GM12878 (cell line): ENCODE measurements around the gene GYG1. TPM values are rescaled to one million over a fixed set of nuclear protein-coding genes. Genes with fewer than 3 reads are reported as not detected.

Experiments
- ATAC-seq: fragments of 200-7000 bp; cut with Tn5 transposase; 3 replicates; pipeline ENCODE4 v1.9.1; 2020; ENCODE audit warnings: mild to moderate bottlenecking, moderate library complexity
- BruUV-seq: library from RNA; stranded (reverse); fragments of 400-500 nt; replicated peaks from 2 replicates; lab custom pipeline; 2021; lab: Mats Ljungman, UMichigan
- CTCF ChIA-PET: fragments of 300-600 bp; sonication (Branson Sonifier 250); formaldehyde crosslinking; extraction: SDS; loops from one replicate; lab custom pipeline; 2021; ENCODE audit warnings: inconsistent platforms; lab: Yijun Ruan, JAX
- POLR2A ChIA-PET: fragments of 350-600 bp; formaldehyde crosslinking; extraction: SDS; loops from one replicate; lab custom pipeline; 2021; ENCODE audit warnings: inconsistent platforms; lab: Charles Lee
- RAD21 ChIA-PET: fragments of 300-600 bp; sonication (Branson Sonifier 250); formaldehyde crosslinking; loops from one replicate; lab custom pipeline; 2023; ENCODE audit warnings: antibody characterized with exemption; ENCODE audit not compliant: unreplicated experiment; lab: Charles Lee
- SMC1A ChIA-PET: fragments of 300-600 bp; sonication (Branson Sonifier 250); formaldehyde crosslinking; loops from one replicate; lab custom pipeline; 2023; ENCODE audit not compliant: unreplicated experiment, uncharacterized antibody; lab: Charles Lee
- DNase-seq: peaks from one replicate; pipeline ENCODE4 v3.0.0-alpha.2; 2011; ENCODE audit warnings: low read depth, low spot score
- FAIRE-seq: peaks from 3 replicates; lab custom pipeline; 2011; peaks lifted over from hg19 to GRCh38; lab: Jason Lieb, UNC
- H2AFZ ChIP-seq: 2 replicates; pipeline ENCODE4 v1.6.0; 2011; ENCODE audit warnings: low read depth, low read length, control low read depth; ENCODE audit not compliant: control insufficient read depth
- H3K27ac ChIP-seq: 2 replicates; pipeline ENCODE4 v1.5.1; 2011; ENCODE audit warnings: control low read depth; ENCODE audit not compliant: control insufficient read depth, insufficient read depth
- H3K27me3 ChIP-seq, 2 experiments: replicated peaks in 1 of 2; 2 replicates each; pipeline versions ENCODE4 v1.6.0 to v1.6.1; 2011; ENCODE audit warnings: low read length in 1 of 2; ENCODE audit not compliant: control insufficient read depth in 2 of 2, insufficient read depth in 2 of 2
- H3K36me3 ChIP-seq, 2 experiments: 2 replicates each; pipeline ENCODE4 v1.5.1; 2011; ENCODE audit warnings: low read length in 1 of 2; ENCODE audit not compliant: control insufficient read depth in 2 of 2, insufficient read depth in 2 of 2
- H3K4me1 ChIP-seq: 2 replicates; pipeline ENCODE4 v1.6.1; 2011; ENCODE audit warnings: mild to moderate bottlenecking, low read length, moderate library complexity, mixed read lengths; ENCODE audit not compliant: control insufficient read depth, insufficient read depth
- H3K4me2 ChIP-seq: 2 replicates; pipeline ENCODE4 v1.6.0; 2011; ENCODE audit warnings: control low read depth; ENCODE audit not compliant: control insufficient read depth, insufficient read depth
- H3K4me3 ChIP-seq: fragments of 200-600 bp; sonication (generic); 2 replicates; pipeline ENCODE4 v1.5.1; 2016
- H3K79me2 ChIP-seq: 2 replicates; pipeline ENCODE4 v1.6.0; 2011; ENCODE audit warnings: low read length; ENCODE audit not compliant: control insufficient read depth, insufficient read depth
- H3K9ac ChIP-seq: 2 replicates; pipeline ENCODE4 v1.8.0; 2011; ENCODE audit warnings: low read length, control low read depth, mixed read lengths; ENCODE audit not compliant: control insufficient read depth, insufficient read depth
- H3K9me3 ChIP-seq: replicated peaks from 3 replicates; pipeline ENCODE4 v1.5.1; 2011; ENCODE audit warnings: mild to moderate bottlenecking, low read length; ENCODE audit not compliant: control insufficient read depth, insufficient read depth
- H4K20me1 ChIP-seq: 2 replicates; pipeline ENCODE4 v1.6.0; 2011; ENCODE audit not compliant: control insufficient read depth, insufficient read depth
- BCLAF1 ChIP-seq: fragments of 450-650 bp; IDR thresholded peaks from 2 replicates; pipeline ENCODE4 v1.6.1; 2017; ENCODE audit warnings: antibody characterized with exemption, mild to moderate bottlenecking, moderate library complexity
- HDAC6 ChIP-seq: fragments of 200-600 bp; sonication (generic); IDR thresholded peaks from one replicate; pipeline ENCODE4 v1.8.0; 2017; ENCODE audit warnings: antibody characterized with exemption; ENCODE audit not compliant: unreplicated experiment
- HSF1 ChIP-seq: fragments of 150-350 bp; IDR thresholded peaks from 2 replicates; pipeline ENCODE4 v1.6.1; 2014; ENCODE audit warnings: mild to moderate bottlenecking, low read depth, low read length
- MTA2 ChIP-seq: fragments of 450-650 bp; IDR thresholded peaks from 2 replicates; pipeline ENCODE4 v1.6.1; 2016; ENCODE audit warnings: low read depth, mild to moderate bottlenecking, moderate library complexity
- PAX8 ChIP-seq: fragments of 450-650 bp; IDR thresholded peaks from 2 replicates; pipeline ENCODE4 v1.6.1; 2017; ENCODE audit warnings: mild to moderate bottlenecking, moderate library complexity
- POU2F2 ChIP-seq: IDR thresholded peaks from 3 replicates; pipeline ENCODE4 v1.6.1; 2011; ENCODE audit warnings: low read depth, mild to moderate bottlenecking, low read length, borderline replicate concordance
- PRDM15 ChIP-seq: fragments of 450-650 bp; formaldehyde crosslinking; IDR thresholded peaks from 2 replicates; pipeline ENCODE4 v1.4.0; 2020; ENCODE audit warnings: mild to moderate bottlenecking, moderate library complexity
- RAD21 ChIP-seq: IDR thresholded peaks from 2 replicates; pipeline ENCODE4 v1.6.1; 2011; ENCODE audit warnings: mild to moderate bottlenecking, low read depth, low read length, moderate library complexity; ENCODE audit not compliant: insufficient read depth
- RUNX3 ChIP-seq: IDR thresholded peaks from 2 replicates; pipeline ENCODE4 v1.6.1; 2012; ENCODE audit warnings: low read length, inconsistent platforms
- SRF ChIP-seq, 2 experiments: IDR thresholded peaks; 2 replicates each; pipeline ENCODE4 v1.6.1; 2011; ENCODE audit warnings: low read depth in 2 of 2, low read length in 2 of 2, mild to moderate bottlenecking in 1 of 2, moderate library complexity in 1 of 2
- YBX1 ChIP-seq: fragments of 450-650 bp; IDR thresholded peaks from 2 replicates; pipeline ENCODE4 v1.6.1; 2016; ENCODE audit warnings: antibody characterized with exemption
- WGBS: methylation state at CpG from one replicate; pipeline ENCODE4 v1.1.6; 2016; ENCODE audit warnings: low lambda C conversion rate; ENCODE audit not compliant: insufficient replicate concordance, insufficient coverage; ENCODE audit errors: missing lambda C conversion rate; 5-methylcytosine and 5-hydroxymethylcytosine counted together
- in situ Hi-C: fragments of 300-500 bp; cut with MboI; formaldehyde crosslinking; loops from 9 replicates; pipeline ENCODE4 v1.14.3; 2018; ENCODE audit warnings: mixed read lengths
- intact Hi-C: fragments of 100-400 bp; cut with micrococcal nuclease; formaldehyde crosslinking; loops from one replicate; pipeline ENCODE4 v1.14.2; 2022; ENCODE audit not compliant: unreplicated experiment
- polyA plus RNA-seq, 11 experiments: library from polyadenylated mRNA; depleted of rRNA in 4 of 11; unstranded in 6 of 11; stranded (reverse) in 5 of 11; fragments of >200 nt; fragmentation: Nextera tagmentation in 4 of 11; fragmentation: Illumina TruSeq in 1 of 11; extraction: Ambion mirVana in 4 of 11; extraction: Trizol in 1 of 11; gene quantifications; 1 replicate in 1 of 11; 2 replicates in 10 of 11; pipeline versions ENCODE4 v1.2.1 to v1.2.3, GENCODE V29; 2011 to 2016; ENCODE audit warnings: inconsistent platforms in 2 of 11, missing spikeins in 2 of 11, low read depth in 1 of 11
- total RNA-seq, 4 experiments: library from RNA; depleted of rRNA in 3 of 4; stranded (reverse); fragments of >200 nt in 3 of 4; fragmentation: Illumina TruSeq in 1 of 4; extraction: Trizol in 1 of 4; gene quantifications; 2 replicates each; pipeline versions ENCODE4 v1.2.1 to v1.2.3, GENCODE V29; 2013 to 2021

The GYG1 gene
- total and polyA plus RNA-seq, 10 of the 15 experiments (the other 5 are each of a cell fraction or from before 2014, with no cell fraction given), result 11.8 to 38.9 (median 22.9) TPM

- TF ChIP-seq PRDM15 (CRISPR knock-in tag) (no peak), MTA2 (no peak), YBX1 (no peak), HDAC6 (no peak), POU2F2 (no peak), PAX8 (no peak), SRF (IDR thresholded peaks at IDR 0.05; ENCODE audit: low read depth in 2 of 2, low read length in 2 of 2) (no peak)
Observed at GRCh38 chr3:149058198-149058597, 66.9 kb downstream of the GYG1 start (continued).

- FAIRE-seq (peak; percentile 31), DNase-seq (no peak), ATAC-seq (peak; percentile 73)
- intact Hi-C loops (no loop called here), in situ Hi-C loops (no loop called here)
- H3K4me3 ChIP-seq, result no peak overlapping the region
- RAD21 ChIA-PET, result interaction anchor here (1.4 kb wide), 1 partner anchor 15 kb away, joined by 4 read pairs; no protein-coding TSS in a partner anchor
- no peaks in the 10 kb centered on the region for H4K20me1 ChIP-seq
- 0% methylated on average over 1 of the region's 1 CpG for WGBS
- SMC1A ChIA-PET, result interaction anchor here (1.2 to 1.7 kb wide), 3 partner anchors 15 to 95 kb away, joined by 3 to 5 read pairs (median 4); no protein-coding TSS in a partner anchor
- BruUV-seq, result TSS peak; percentile 23
- no peak overlapping the region for H2AFZ ChIP-seq
- peaks cover 4 to 23% of the 10 kb centered on the region in 2 experiments for H3K36me3 ChIP-seq
- POLR2A ChIA-PET, result no interaction called here
- no peaks in the 10 kb centered on the region for H3K79me2 ChIP-seq
- H3K27ac ChIP-seq, result peak overlapping the region; percentile 43; the same call in 1 of the 2 replicates
- no peaks in the 10 kb centered on the region for H3K27me3 ChIP-seq
- CTCF ChIA-PET, result interaction anchor here (1.3 kb wide), 1 partner anchor 67 kb away, joined by 3 read pairs; the partner anchor contains the start of gene GYG1
- H3K9me3 ChIP-seq, result peaks cover 2% of the 10 kb centered on the region; the same call in 1 of the 3 replicates
- peak overlapping the region; percentile 23; the same call in 1 of the 2 replicates for H3K4me2 ChIP-seq
- H3K9ac ChIP-seq, result no peak overlapping the region
- peaks cover 15% of the 10 kb centered on the region for H3K4me1 ChIP-seq
- TF ChIP-seq RUNX3 (peak; percentile 47; the same call in 1 of the 2 replicates), BCLAF1 (no peak), RAD21 (no peak), HSF1 (no peak)
Observed at GRCh38 chr3:149058602-149059001, 67.3 kb downstream of the GYG1 start.
